ENCODE results near the gene KCNH1.

DNA sequence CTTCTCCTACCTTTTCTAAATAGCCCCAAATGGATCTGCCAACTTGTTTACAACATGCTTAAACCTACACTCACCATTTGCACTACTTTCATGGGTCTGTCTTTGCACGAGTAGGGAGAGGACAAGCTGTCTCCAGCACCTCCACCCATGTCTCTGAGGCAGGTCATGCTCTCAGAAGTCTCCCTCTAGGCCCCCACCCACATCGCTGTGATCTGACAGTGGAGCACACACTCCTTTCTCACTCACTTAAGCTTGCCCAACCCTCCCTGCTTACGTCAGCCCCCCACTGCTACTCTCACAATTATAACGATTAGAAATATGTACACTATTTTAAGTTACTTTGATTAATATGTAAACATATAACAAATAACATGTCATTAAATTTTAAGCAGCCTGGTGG is 141.1 kb downstream of the KCNH1 start:
- TF ChIP-seq, protein P1, sequence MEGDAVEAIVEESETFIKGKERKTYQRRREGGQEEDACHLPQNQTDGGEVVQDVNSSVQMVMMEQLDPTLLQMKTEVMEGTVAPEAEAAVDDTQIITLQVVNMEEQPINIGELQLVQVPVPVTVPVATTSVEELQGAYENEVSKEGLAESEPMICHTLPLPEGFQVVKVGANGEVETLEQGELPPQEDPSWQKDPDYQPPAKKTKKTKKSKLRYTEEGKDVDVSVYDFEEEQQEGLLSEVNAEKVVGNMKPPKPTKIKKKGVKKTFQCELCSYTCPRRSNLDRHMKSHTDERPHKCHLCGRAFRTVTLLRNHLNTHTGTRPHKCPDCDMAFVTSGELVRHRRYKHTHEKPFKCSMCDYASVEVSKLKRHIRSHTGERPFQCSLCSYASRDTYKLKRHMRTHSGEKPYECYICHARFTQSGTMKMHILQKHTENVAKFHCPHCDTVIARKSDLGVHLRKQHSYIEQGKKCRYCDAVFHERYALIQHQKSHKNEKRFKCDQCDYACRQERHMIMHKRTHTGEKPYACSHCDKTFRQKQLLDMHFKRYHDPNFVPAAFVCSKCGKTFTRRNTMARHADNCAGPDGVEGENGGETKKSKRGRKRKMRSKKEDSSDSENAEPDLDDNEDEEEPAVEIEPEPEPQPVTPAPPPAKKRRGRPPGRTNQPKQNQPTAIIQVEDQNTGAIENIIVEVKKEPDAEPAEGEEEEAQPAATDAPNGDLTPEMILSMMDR (IDR thresholded peaks at IDR 0.05 in 8 of 11, conservative IDR thresholded peaks at IDR 0.05 in 3 of 11): no peak
- TF ChIP-seq POLR2AphosphoS5 (IDR thresholded peaks at IDR 0.05) (no peak), POLR2A (IDR thresholded peaks at IDR 0.05) (no peak)
